B cell (primary cell): Measurements from ENCODE around the gene BHLHE40. TPM values are rescaled to one million over a fixed set of nuclear protein-coding genes. Genes with fewer than 3 reads are reported as not detected.

ENCODE experiments used
- ATAC-seq: fragments of 200-7000 bp; cut with Tn5 transposase; one replicate; pipeline ENCODE4 v1.10.0; 2021; ENCODE audit warnings: low read depth, mild to moderate bottlenecking, moderate number of reproducible peaks, moderate library complexity
- CTCF ChIA-PET: fragments of 350-600 bp; sonication (Branson Sonifier 250); formaldehyde crosslinking; loops from one replicate; lab custom pipeline; 2021; ENCODE audit warnings: antibody characterized with exemption, inconsistent platforms; lab: Charles Lee
- POLR2A ChIA-PET: fragments of 350-600 bp; sonication (Branson Sonifier 250); formaldehyde crosslinking; loops from one replicate; lab custom pipeline; 2021; ENCODE audit warnings: antibody characterized with exemption; lab: Charles Lee
- DNase-seq: peaks from one replicate; pipeline ENCODE4 v3.0.0; 2013
- H2AFZ ChIP-seq: 2 replicates; pipeline ENCODE4 v1.6.1; 2012; ENCODE audit warnings: mild to moderate bottlenecking, low read depth, low read length; ENCODE audit not compliant: insufficient read depth, poor library complexity, severe bottlenecking
- H3K27ac ChIP-seq, 2 donors: 1 replicate in 1 of 2; 2 replicates in 1 of 2; pipeline ENCODE4 v1.5.1; 2012 to 2013; ENCODE audit warnings: low read length in 2 of 2, mild to moderate bottlenecking in 2 of 2, moderate library complexity in 1 of 2
- H3K27me3 ChIP-seq, 4 experiments: fragments of 200-600 bp in 1 of 4; sonication (generic) in 1 of 4; replicated peaks in 1 of 4; 1 replicate in 2 of 4; 2 replicates in 2 of 4; pipeline versions ENCODE4 v1.6.1 to v1.7.0; 2013 to 2016; ENCODE audit warnings: low read length in 3 of 4, mild to moderate bottlenecking in 2 of 4, mixed read lengths in 1 of 4, moderate library complexity in 1 of 4; ENCODE audit not compliant: insufficient read depth in 4 of 4, control insufficient read depth in 3 of 4; ENCODE audit errors: control extremely low read depth in 1 of 4
- H3K36me3 ChIP-seq, 2 experiments: replicated peaks in 1 of 2; 1 replicate in 1 of 2; 2 replicates in 1 of 2; pipeline versions ENCODE4 v1.6.1 to v1.7.1; 2013; ENCODE audit warnings: low read length in 1 of 2; ENCODE audit not compliant: insufficient read depth in 2 of 2, control insufficient read depth in 1 of 2; ENCODE audit errors: control extremely low read depth in 1 of 2, extremely low read depth in 1 of 2
- H3K4me1 ChIP-seq, 2 donors: fragments of 200-600 bp in 1 of 2; sonication (generic) in 1 of 2; 1 replicate in 1 of 2; 2 replicates in 1 of 2; pipeline versions ENCODE4 v1.5.1 to v1.6.1; 2013 to 2017; ENCODE audit warnings: low read length in 2 of 2; ENCODE audit not compliant: control insufficient read depth in 2 of 2, insufficient read depth in 2 of 2
- H3K4me2 ChIP-seq: replicated peaks from 2 replicates; pipeline ENCODE3; 2012; ENCODE audit warnings: mild to moderate bottlenecking, low read depth, low read length; ENCODE audit not compliant: poor library complexity, severe bottlenecking
- H3K4me3 ChIP-seq, 5 experiments: fragments of 200-600 bp in 1 of 5; sonication (generic) in 1 of 5; 1 replicate in 3 of 5; 2 replicates in 2 of 5; pipeline versions ENCODE4 v1.5.1 to v1.7.0; 2011 to 2016; ENCODE audit warnings: low read length in 4 of 5, mild to moderate bottlenecking in 4 of 5, low read depth in 2 of 5, control low read depth in 1 of 5, moderate library complexity in 1 of 5; ENCODE audit not compliant: insufficient read depth in 1 of 5; ENCODE audit errors: control extremely low read depth in 1 of 5, extremely low read depth in 1 of 5
- H3K79me2 ChIP-seq: fragments of 200-600 bp; sonication (generic); one replicate; pipeline ENCODE4 v1.6.0; 2016; ENCODE audit warnings: low read length; ENCODE audit not compliant: control insufficient read depth, insufficient read depth
- H3K9ac ChIP-seq: fragments of 200-600 bp; sonication (generic); 2 replicates; pipeline ENCODE4 v1.6.1; 2017; ENCODE audit warnings: mild to moderate bottlenecking, low read length, moderate library complexity
- H3K9me3 ChIP-seq, 3 donors: one replicate each; pipeline versions ENCODE4 v1.6.1 to v1.7.1; 2013; ENCODE audit warnings: low read length in 2 of 3; ENCODE audit not compliant: control insufficient read depth in 2 of 3, insufficient read depth in 1 of 3; ENCODE audit errors: control extremely low read depth in 1 of 3
- H4K20me1 ChIP-seq: 2 replicates; pipeline ENCODE4 v1.6.0; 2012; ENCODE audit warnings: mild to moderate bottlenecking, low read length; ENCODE audit not compliant: insufficient read depth, control insufficient read depth, poor library complexity, severe bottlenecking
- H3K27ac Mint-ChIP-seq: one replicate; pipeline ENCODE4 v1.8.0; 2021; ENCODE audit warnings: mixed read lengths
- H3K27me3 Mint-ChIP-seq: one replicate; pipeline ENCODE4 v1.8.0; 2021; ENCODE audit warnings: mixed read lengths
- H3K4me1 Mint-ChIP-seq: one replicate; pipeline ENCODE4 v1.8.0; 2021; ENCODE audit warnings: mixed read lengths
- H3K4me3 Mint-ChIP-seq: one replicate; pipeline ENCODE4 v1.8.0; 2021; ENCODE audit warnings: mixed read lengths
- H3K9me3 Mint-ChIP-seq: one replicate; pipeline ENCODE4 v1.8.0; 2022; ENCODE audit warnings: mixed read lengths; ENCODE audit not compliant: insufficient read depth
- CTCF ChIP-seq: fragments of 200-600 bp; IDR thresholded peaks from one replicate; pipeline ENCODE4 v1.8.0; 2022; ENCODE audit warnings: antibody characterized with exemption, mild to moderate bottlenecking
- EZH2 ChIP-seq: IDR thresholded peaks from 2 replicates; pipeline ENCODE4 v1.6.1; 2012; ENCODE audit warnings: borderline replicate concordance, low read depth, mild to moderate bottlenecking, moderate library complexity, low read length; ENCODE audit not compliant: insufficient read depth, poor library complexity, severe bottlenecking
- WGBS: methylation state at CpG from one replicate; pipeline ENCODE4 v1.1.5; 2013; ENCODE audit warnings: missing lambda C conversion rate; ENCODE audit not compliant: insufficient coverage; 5-methylcytosine and 5-hydroxymethylcytosine counted together
- intact Hi-C: fragments of 100-400 bp; cut with micrococcal nuclease; formaldehyde crosslinking; loops from one replicate; pipeline ENCODE4 v1.10.0; 2022
- polyA plus RNA-seq: library from polyadenylated mRNA; depleted of rRNA; stranded (reverse); fragments of >200 nt; gene quantifications from 2 replicates; pipeline ENCODE4 v1.2.3, GENCODE V29; 2012
- total RNA-seq, 2 donors: library from RNA; stranded (reverse); fragments of 120-200 nt in 1 of 2; gene quantifications; 1 replicate in 1 of 2; 2 replicates in 1 of 2; pipeline versions ENCODE4 v1.2.3 to v1.2.4, GENCODE V29; 2013 to 2022

The BHLHE40 gene
- total and polyA plus RNA-seq, 2 donors (not counting 1 experiment from before 2014, with no cell fraction given): 26.2 to 53.8 TPM

GRCh38 chr3:5007873-5008272, 28.6 kb downstream of the BHLHE40 start:
- peak; percentile 57 for DNase-seq
- TF ChIP-seq CTCF (no peak), EZH2 (no peak)
- H3K79me2 ChIP-seq: no peaks in the 10 kb centered on the region
- H3K4me3 ChIP-seq: peak overlapping the region in 1 of 5 experiments; percentile 0
- H3K9me3 ChIP-seq: no peaks in the 10 kb centered on the region
- no peaks in the 10 kb centered on the region for H4K20me1 ChIP-seq
- Mint-ChIP-seq H3K4me3 (peak overlapping the region; percentile 58), H3K9me3 (no peaks in the 10 kb centered on the region), H3K27me3 (no peaks in the 10 kb centered on the region), H3K27ac (peak overlapping the region; percentile 92), H3K4me1 (peaks cover 64% of the 10 kb centered on the region)
- WGBS: 12% methylated on average over 3 of the region's 6 CpGs
- no peaks in the 10 kb centered on the region for H3K27me3 ChIP-seq
- H3K36me3 ChIP-seq: no peaks in the 10 kb centered on the region
- no peak overlapping the region for H2AFZ ChIP-seq
- intact Hi-C loops: no loop called here
- H3K4me2 ChIP-seq: peak overlapping the region; percentile 59
- H3K9ac ChIP-seq: no peak overlapping the region
- no peak for ATAC-seq
- peak overlapping the region; percentile 79 to 88 for H3K27ac ChIP-seq
- CTCF ChIA-PET: interaction anchor here (0.9 to 6.4 kb wide), 4 partner anchors 14 to 175 kb away, joined by 3 to 51 read pairs (median 4); partner anchors contain the start of gene BHLHE40
- POLR2A ChIA-PET: interaction anchor here (0.6 to 3.2 kb wide), 7 partner anchors 12 to 29 kb away, joined by 3 to 12 read pairs (median 5); partner anchors contain the start of gene BHLHE40
- H3K4me1 ChIP-seq: peaks cover 67 to 70% of the 10 kb centered on the region in 2 donors

GRCh38 chr3:5009506-5010109, 30.4 kb downstream of the BHLHE40 start:
- intact Hi-C loops: loop anchor here (2.0 to 5.0 kb wide), 4 partner anchors 13 to 187 kb away; no protein-coding TSS in a partner anchor
- no peak for ATAC-seq
- peak overlapping the region; percentile 17 for H3K27ac Mint-ChIP-seq

More at GRCh38 chr3:5009506-5010109, 30.4 kb downstream of the BHLHE40 start:
- Histone ChIP-seq H2AFZ (no peak overlapping the region), H4K20me1 (no peaks in the 10 kb centered on the region), H3K4me3 (no peak overlapping the region), H3K36me3 (no peaks in the 10 kb centered on the region), H3K27me3 (no peaks in the 10 kb centered on the region), H3K79me2 (no peaks in the 10 kb centered on the region), H3K4me1 (peaks cover 83 to 87% of the 10 kb centered on the region in 2 donors), H3K27ac (peak overlapping the region; percentile 6 to 13), H3K9ac (no peak overlapping the region), H3K9me3 (no peaks in the 10 kb centered on the region), H3K4me2 (peak overlapping the region; percentile 59)
- TF ChIP-seq EZH2 (no peak), CTCF (no peak)
- Mint-ChIP-seq H3K4me1 (peaks cover 82% of the 10 kb centered on the region), H3K27me3 (no peaks in the 10 kb centered on the region), H3K9me3 (no peaks in the 10 kb centered on the region), H3K4me3 (no peak overlapping the region)
- WGBS: 76% methylated on average over 11 of the region's 12 CpGs
- no peak for DNase-seq
- ChIA-PET POLR2A (interaction anchor here (2.0 to 4.5 kb wide), 4 partner anchors 23 to 30 kb away, joined by 10 to 117 read pairs (median 12); partner anchors contain the start of gene BHLHE40), CTCF (interaction anchor here (0.8 to 6.4 kb wide), 3 partner anchors 10 to 33 kb away, joined by 3 to 51 read pairs (median 3); partner anchors contain the start of gene BHLHE40)
